Stimulated activated naive CD4-positive, alpha-beta T cell (primary cell): Measurements from ENCODE around the gene GH2.

Experiments
- DNase-seq, 6 experiments: peaks; one replicate each; lab custom pipeline; 2025; lab: John Stamatoyannopoulos, UW

GH2 gene

DNA sequence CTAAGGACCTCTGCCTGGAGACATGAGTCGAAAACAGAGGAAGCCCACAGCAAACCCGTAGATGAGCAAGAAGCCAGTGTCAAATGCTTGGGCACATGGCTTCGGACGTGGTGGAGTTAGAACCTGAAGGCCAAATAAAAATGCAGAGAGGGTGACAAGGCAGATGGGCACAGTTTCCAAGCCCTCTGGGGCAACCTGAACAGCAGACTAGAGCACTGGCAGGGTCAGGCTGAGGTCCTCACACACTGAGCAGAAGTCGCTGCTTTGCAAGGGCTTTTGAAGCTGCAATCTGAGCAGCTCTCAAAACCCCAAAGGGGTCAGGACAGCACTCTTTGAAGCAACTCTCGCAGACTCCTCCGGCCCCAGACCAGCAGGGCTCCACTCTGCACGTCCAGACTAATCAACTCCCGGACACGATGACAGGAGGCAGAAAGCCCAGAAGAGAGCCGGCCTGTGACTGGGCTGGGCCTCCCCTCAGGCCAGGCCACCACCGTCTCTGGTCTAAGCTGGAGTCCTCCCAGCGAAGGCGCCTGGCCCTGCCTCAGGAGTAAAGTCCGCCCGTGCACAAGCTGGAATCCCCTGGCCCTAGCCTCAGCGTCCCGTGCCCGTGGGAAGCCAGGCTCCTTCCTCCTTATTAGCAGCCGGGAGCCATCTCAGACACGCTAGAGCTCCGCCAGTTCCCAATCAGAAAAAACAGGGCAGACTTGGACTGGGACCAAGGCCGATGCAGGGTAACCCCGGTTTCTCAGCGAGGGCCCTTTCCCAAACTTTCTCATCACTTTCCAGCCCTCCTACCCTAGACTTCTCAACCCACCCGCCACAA, 40.2 kb downstream of the GH2 start:
- DNase-seq: no peak

DNA sequence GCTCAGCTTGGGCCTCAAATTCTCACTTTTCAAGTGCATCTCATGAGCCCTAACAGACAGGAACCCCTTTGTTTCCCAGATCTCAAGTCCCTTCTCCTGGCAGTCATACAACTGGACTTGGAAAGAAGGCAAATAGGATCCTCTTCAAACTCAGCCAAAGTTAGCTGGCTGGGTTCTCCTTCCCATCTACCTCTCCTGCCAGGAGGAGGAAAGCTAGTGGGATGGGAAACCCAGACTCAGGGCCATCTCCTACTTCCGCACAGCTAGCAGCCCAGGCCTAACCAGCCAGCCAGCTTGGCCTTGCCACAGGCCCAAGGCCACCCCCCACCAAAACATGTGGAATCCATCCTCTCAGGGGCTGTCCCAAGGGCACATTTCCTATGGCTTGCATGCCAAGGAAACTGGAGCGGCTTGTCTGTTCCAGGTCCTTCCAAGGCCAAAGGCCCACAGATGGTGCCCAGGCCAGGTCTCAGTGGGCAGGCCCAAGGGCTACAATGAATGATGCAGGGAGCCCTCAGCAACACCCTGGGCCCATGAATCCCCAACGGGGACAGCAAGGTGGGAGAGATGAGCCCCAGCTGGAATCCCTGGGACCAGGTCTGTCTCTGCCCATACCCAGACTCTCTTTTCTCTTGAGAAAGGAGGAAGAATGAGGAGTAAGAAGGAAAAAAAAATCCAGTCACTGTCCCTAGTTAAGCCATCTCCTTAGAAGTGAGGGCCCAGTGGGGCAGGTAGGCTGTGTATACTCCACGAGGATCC, 41.0 kb downstream of the GH2 start:
- DNase-seq: no peak

DNA sequence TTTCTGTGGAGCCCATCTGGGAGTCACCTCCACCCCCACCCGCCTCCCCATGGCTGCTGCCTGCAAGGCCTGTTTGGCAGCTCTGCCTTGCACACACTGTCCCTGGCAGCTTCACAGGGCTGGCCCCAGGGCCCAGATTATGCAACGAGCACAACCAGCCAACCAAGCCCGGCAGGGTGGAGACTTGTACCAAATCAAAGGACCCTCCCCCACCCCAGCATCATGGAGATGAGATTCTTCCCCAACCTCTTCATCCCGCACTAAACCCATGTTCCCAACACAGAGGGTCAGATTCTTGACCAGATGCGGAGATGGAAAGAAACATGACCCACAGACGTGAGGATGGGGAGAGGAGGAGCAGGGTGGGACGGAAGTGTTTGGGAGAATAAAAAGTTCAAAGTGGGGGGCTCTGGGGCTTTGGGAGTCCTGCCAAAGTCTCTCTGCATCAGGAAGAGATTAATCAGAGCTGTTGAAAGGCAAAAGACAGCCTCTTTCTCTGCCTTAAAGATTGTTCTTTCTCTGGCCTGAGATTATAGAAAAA, 43.0 kb downstream of the GH2 start:
- no peak for DNase-seq

DNA sequence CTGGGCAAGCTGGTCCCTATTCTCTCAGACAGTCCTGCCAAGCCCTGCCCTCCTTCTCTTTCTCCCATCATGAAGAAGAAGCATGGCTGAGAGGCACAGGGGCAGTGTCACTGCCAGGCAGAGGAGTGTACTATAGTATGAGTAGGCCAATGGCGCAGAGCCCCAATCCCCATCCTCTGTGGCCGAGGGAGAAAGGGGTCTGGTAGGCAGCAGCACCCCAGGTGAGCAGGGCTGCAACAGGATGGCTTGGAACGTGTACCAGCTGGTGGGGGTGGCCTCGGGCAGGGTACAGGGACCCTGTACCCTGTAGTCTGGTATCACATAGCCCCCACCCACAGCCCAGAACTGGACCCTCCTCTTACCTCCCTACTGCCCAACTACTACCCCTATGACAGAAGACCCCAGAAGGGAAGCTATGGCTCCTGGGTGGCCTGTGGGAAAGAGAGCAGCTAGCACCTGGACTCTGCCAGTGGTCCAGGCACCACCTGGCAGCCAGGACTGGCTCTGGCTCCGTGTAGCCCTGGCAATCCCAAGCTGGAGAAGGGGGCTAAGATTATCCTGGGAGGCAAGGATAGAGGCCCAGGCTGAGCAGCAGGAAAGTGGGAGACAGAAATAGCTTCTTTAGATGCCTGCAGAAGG, 43.7 kb downstream of the GH2 start:
- DNase-seq: no peak

DNA sequence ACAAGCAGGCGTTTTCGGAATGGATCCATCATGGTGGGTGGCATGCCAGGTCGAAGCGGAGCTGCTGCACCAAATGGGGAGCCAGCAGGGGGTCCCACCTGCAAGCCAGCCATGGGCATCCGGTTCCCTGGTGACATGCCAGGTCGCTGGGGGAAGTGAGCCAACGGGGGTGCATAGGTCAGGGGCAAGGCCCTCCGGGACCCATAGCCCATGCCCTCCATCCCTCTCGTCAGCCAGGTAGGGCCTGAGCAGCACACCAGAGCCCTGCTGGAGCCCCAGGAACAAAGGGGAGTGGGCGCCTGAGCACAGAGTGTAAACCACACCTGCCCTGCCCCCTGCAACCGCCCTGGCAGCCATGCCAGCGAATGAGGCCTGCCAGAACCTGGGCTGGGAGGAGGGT, 44.3 kb downstream of the GH2 start:
- DNase-seq: no peak

DNA sequence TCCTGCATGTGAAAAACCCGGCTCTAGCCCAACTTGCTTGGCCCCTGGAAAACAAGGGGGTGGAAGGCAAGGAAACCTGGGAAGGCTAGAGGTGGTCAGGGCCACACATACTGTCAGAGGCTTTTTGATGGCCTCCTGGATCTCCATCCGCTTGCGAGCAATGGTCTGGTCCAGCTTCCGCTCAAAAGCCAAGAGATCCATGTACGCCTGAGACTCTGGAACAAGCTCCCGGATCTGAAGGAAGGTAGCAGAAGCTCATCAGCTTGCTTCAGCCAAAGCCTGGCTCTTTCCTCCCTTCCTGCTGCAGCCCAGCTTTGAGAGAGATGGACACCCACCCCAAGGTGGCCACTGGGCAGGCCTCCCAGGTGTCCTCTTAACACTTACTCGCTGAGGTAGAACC, 44.9 kb downstream of the GH2 start:
- no peak for DNase-seq

DNA sequence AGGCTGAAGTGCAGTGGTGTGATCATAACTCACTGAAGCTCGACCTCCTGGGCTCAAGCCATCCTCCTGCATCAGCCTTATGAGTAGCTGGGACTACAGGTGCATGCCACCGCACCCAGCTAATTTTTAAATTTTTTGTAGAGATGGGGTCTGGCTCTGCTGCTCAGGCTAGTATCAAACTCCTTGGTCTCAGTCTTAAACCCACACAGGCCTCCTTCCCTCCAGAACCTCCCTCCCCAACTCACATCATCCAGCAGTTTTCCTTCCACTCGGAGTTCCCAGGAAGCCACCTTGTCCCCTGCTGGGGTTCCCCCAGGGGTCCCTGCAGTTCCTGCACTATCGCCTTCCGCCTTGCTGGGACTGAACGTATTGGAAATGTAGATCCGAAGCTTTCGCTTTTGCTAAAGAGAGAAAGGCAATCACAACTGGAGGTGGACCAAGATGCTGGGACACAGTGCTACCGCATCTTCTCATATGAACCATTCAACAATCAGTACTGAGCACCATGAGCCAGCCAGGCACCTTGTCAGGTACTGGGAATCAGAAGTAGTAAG, 46.5 kb downstream of the GH2 start:
- DNase-seq: no peak

DNA sequence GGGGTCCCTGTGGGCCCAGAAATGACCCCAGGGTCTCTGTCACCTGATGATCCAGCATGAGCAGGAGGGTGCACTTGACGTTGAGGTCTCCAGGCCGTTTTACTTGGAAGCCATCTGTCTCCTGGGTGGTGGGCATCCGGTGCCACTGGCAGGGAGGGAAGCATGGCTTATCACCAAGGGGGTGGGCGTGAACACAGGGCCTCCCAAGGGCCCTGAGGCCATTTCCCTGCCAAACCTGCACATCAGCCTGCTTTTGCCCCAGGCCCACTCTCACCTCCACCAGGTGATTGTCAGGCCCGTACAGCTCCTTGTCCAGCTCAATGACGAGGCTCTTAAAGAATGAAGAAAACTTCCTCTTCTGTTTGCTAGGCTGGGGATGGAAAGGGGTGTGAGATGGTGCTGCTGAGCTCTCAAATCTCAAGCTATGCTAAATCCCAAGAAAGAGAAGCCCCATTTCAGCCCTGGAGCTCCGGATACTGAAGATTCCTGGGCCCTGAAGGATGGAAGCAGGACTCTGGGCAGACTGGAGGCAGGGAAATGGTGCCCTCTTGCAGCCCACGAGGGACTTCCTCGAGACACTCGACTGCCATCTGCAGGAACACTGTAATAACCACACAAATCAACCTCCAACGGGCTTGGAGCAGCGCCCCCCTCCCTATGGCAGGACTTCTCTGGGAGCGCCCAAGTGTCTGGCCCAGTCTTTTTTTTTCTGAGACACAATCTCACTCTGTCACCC, 47.1 kb downstream of the GH2 start:
- peak; percentile 33 to 56 (median 46) for DNase-seq

DNA sequence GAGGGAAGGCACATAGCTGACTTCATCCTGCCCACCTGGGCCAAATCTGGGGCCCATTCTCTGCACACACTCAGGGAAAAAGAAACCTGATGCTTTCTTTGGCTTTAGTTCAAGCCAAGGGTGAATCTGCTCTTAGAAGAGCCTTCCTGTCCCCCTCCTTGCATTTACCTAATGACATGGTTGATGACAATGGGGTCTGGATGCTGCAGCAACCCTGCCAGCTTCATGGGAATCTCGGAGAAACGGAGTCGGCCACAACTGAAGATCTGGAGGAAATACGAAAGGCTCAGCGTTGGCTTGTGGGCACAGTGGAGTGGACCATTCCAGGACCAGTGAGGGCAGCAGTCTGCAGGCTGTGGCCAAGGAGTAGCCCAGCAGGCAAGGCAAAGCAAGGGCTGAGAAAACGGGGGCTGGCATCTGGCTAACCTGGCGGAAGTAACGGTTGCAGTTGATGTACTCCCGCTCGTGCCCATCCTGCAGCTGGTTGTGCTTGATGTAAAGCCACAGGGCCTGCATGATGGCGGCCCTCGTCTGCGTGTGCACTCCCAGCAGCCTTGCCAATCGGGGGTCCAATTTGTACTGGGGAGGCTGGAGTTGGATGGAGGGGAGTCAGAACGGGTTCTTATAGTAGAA, 47.9 kb downstream of the GH2 start:
- no peak for DNase-seq

DNA sequence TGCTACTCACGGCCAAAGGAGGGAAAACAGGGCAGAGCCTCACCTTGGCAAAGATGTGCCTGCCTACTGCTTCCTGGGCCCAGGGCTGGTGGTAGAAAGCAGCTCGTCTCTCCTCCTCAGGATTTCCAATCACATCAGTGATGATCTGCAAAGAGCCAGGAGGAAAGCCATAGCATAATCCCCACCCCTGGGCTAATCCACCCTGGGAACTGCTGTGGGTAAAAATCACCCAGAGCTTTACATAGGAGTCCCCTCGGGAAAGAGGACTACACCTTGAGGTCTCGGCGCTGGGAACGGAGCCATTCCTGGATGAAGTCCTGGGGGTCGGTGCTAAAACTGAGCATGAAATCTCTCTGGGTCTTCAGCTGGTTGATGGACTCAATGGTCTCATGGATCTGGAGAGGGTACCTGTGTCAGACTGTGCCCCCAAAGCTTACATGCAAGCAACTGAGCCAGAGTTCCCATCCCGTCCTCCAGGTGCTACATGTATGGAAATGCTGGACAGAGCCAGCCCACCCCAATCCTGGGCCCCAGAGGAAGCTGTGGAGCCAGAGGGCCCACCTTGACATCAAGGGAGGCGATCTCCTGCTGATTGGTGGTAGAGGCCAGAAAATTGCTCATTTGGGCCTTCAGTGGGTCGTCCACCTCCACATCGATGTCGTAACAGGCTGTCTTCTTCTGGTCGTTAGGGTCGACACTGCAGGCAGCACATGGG, 48.6 kb downstream of the GH2 start:
- DNase-seq: no peak

DNA sequence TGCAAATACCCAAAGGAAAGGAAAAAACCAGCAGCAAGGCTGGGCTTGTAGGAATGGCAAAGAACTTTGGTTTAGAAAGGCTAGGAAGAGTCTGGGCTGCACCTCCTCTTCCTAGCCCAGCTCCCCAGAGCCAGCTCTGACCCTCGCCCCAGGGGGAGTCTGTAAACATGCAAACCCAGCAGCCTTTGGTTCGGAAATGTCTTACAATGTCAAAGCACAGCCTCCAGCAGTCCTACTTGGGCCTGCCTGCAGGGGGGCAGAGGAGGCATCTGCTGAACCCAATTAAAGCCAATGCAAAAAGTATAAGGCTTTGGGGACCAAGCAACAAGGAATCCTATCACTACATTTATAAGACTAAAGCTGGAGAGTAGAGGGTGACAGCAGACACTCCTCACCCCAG, 49.3 kb downstream of the GH2 start:
- no peak for DNase-seq

DNA sequence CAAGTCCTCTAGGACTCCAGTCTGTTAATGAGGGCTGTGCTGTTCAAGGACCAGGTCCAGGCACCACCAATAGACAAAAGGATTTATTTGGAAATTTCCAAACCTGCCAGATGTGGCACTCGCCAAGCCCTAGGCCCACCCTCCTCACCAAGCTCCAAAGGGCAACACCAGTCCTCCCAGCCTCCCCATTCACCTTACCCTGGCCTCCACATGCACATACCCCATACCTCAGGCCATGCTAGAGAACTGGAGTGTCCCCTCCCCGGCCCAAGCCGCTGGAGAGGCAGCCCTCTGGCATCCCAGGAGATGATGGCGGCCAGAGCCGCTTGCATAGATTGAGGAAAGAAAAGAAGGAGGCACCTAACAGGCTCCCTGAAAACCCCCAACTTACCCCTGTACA, 49.7 kb downstream of the GH2 start:
- DNase-seq: no peak

DNA sequence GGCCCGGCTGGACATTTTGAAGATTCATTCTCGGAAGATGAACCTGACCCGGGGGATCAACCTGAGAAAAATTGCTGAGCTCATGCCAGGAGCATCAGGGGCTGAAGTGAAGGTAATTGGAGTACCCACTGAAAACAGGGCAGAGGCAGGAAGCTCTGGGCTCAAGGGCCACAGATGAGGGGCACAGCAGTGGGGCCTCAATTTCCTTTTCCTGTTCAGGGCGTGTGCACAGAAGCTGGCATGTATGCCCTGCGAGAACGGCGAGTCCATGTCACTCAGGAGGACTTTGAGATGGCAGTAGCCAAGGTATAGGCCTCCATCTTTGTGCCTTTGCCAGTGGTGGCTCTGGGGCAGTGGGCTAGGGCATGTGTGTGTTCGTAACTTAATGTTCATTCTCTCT, 50.2 kb downstream of the GH2 start:
- DNase-seq: no peak

DNA sequence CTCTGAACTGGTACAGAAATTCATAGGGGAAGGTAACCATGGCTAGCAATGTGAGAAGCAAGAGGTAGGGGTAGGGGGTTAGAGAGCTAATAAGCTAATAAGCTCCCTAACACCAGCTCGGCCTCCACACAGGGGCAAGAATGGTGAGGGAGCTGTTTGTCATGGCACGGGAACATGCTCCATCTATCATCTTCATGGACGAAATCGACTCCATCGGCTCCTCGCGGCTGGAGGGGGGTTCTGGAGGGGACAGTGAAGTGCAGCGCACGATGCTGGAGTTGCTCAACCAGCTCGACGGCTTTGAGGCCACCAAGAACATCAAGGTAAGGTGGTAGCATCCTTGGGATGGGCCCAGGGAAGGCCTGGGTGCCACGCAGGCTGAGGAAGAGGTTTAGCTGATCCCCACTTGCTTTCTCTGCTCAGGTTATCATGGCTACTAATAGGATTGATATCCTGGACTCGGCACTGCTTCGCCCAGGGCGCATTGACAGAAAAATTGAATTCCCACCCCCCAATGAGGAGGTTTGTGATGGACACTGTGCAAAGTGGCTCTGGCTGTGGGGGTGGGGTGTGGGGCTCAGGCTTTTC, 50.7 kb downstream of the GH2 start:
- no peak for DNase-seq

DNA sequence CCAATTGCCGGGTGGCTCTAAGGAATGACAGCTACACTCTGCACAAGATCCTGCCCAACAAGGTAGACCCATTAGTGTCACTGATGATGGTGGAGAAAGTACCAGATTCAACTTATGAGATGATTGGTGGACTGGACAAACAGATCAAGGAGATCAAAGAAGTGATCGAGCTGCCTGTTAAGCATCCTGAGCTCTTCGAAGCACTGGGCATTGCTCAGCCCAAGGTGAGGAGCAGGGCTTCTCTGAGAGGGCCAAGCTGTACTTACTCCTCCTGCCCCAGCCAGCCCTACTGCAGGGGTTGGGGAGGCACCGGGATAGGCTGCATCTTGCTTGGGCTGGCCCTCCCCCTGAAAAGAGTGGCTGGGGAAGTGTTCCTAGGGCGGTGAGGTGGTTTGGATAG, 51.5 kb downstream of the GH2 start:
- no peak for DNase-seq
